Common myeloid progenitor, CD34-positive (primary cell): ENCODE results near the gene RXFP2.

Experiments used
- CTCF ChIA-PET: fragments of 350-600 bp; sonication (Branson Sonifier 250); formaldehyde crosslinking; loops from one replicate; lab custom pipeline; 2021; ENCODE audit warnings: antibody characterized with exemption; lab: Charles Lee
- POLR2A ChIA-PET: fragments of 350-600 bp; sonication (Branson Sonifier 250); formaldehyde crosslinking; loops from one replicate; lab custom pipeline; 2021; ENCODE audit warnings: antibody characterized with exemption; lab: Charles Lee
- DNase-seq, 3 donors: peaks; one replicate each; pipeline versions ENCODE4 v3.0.0 to v3.0.0-alpha.2; 2013
- H3K27ac ChIP-seq, 2 experiments: 1 replicate in 1 of 2; 2 replicates in 1 of 2; pipeline ENCODE4 v1.7.0; 2013; ENCODE audit warnings: inconsistent platforms in 2 of 2, low read length in 2 of 2, mild to moderate bottlenecking in 2 of 2, low read depth in 1 of 2, moderate library complexity in 1 of 2; ENCODE audit not compliant: severe bottlenecking in 2 of 2, insufficient read depth in 1 of 2, poor library complexity in 1 of 2
- H3K27me3 ChIP-seq, 5 experiments: replicated peaks in 2 of 5; 1 replicate in 3 of 5; 2 replicates in 2 of 5; pipeline versions ENCODE4 v1.6.1 to v1.7.0; 2013; ENCODE audit warnings: low read length in 4 of 5, mild to moderate bottlenecking in 2 of 5, moderate library complexity in 2 of 5, inconsistent platforms in 1 of 5; ENCODE audit not compliant: insufficient read depth in 5 of 5, control insufficient read depth in 4 of 5
- H3K36me3 ChIP-seq, 4 experiments: 1 replicate in 2 of 4; 2 replicates in 2 of 4; pipeline versions ENCODE4 v1.6.1 to v1.7.0; 2013; ENCODE audit warnings: low read length in 3 of 4, control low read depth in 1 of 4, mild to moderate bottlenecking in 1 of 4; ENCODE audit not compliant: control insufficient read depth in 4 of 4, insufficient read depth in 4 of 4
- H3K4me1 ChIP-seq, 4 experiments: 1 replicate in 3 of 4; 2 replicates in 1 of 4; pipeline versions ENCODE4 v1.6.1 to v1.7.1; 2013; ENCODE audit warnings: low read length in 3 of 4, mild to moderate bottlenecking in 3 of 4, control low read depth in 1 of 4, inconsistent platforms in 1 of 4, moderate library complexity in 1 of 4; ENCODE audit not compliant: control insufficient read depth in 4 of 4, insufficient read depth in 4 of 4; ENCODE audit errors: control extremely low read depth in 1 of 4
- H3K4me3 ChIP-seq, 7 experiments: 1 replicate in 4 of 7; 2 replicates in 3 of 7; pipeline versions ENCODE4 v1.5.1 to v1.7.0; 2013; ENCODE audit warnings: mild to moderate bottlenecking in 7 of 7, low read length in 6 of 7, moderate library complexity in 6 of 7, inconsistent platforms in 2 of 7, low read depth in 2 of 7, control low read depth in 1 of 7; ENCODE audit not compliant: insufficient read depth in 4 of 7, control insufficient read depth in 1 of 7; ENCODE audit errors: extremely low read depth in 1 of 7
- H3K9me3 ChIP-seq, 5 experiments: 1 replicate in 4 of 5; 2 replicates in 1 of 5; pipeline versions ENCODE4 v1.6.1 to v1.7.1; 2013; ENCODE audit warnings: low read length in 4 of 5, mild to moderate bottlenecking in 2 of 5, inconsistent platforms in 1 of 5, low read depth in 1 of 5, moderate library complexity in 1 of 5; ENCODE audit not compliant: control insufficient read depth in 4 of 5, insufficient read depth in 2 of 5; ENCODE audit errors: control extremely low read depth in 1 of 5
- WGBS: methylation state at CpG from one replicate; pipeline ENCODE4 v1.1.5; 2013; ENCODE audit not compliant: insufficient coverage; 5-methylcytosine and 5-hydroxymethylcytosine counted together

Gene RXFP2

GRCh38 chr13:31765138-31765785 lies 25.9 kb downstream of the RXFP2 start:
- no peak for DNase-seq
- ChIA-PET POLR2A (interaction anchor here (0.6 kb wide), 1 partner anchor 516 kb away, joined by 4 read pairs; no protein-coding TSS in a partner anchor), CTCF (no interaction called here)
- WGBS, result no CpG with 5 or more reads among the region's 2 CpGs
- Histone ChIP-seq H3K27me3 (no peaks in the 10 kb centered on the region), H3K36me3 (no peaks in the 10 kb centered on the region), H3K4me3 (no peak overlapping the region), H3K4me1 (no peaks in the 10 kb centered on the region), H3K27ac (no peak overlapping the region), H3K9me3 (no peaks in the 10 kb centered on the region)

GRCh38 chr13:31767175-31767900 lies 28.0 kb downstream of the RXFP2 start:
- Histone ChIP-seq H3K27me3 (no peaks in the 10 kb centered on the region), H3K4me3 (no peak overlapping the region), H3K9me3 (no peaks in the 10 kb centered on the region), H3K36me3 (no peaks in the 10 kb centered on the region), H3K4me1 (no peaks in the 10 kb centered on the region), H3K27ac (no peak overlapping the region)
- 60% methylated on average over 1 of the region's 4 CpGs for WGBS
- POLR2A ChIA-PET, result no interaction called here
- CTCF ChIA-PET, result no interaction called here
- no peak for DNase-seq

- ChIA-PET CTCF (interaction anchor here (1.1 kb wide), 1 partner anchor 15 kb away, joined by 3 read pairs; no protein-coding TSS in a partner anchor), POLR2A (no interaction called here)
- Histone ChIP-seq H3K27me3 (no peaks in the 10 kb centered on the region), H3K4me3 (no peak overlapping the region), H3K27ac (no peak overlapping the region), H3K4me1 (peaks cover 0 to 2% (median 0%) of the 10 kb centered on the region in 4 experiments), H3K9me3 (no peaks in the 10 kb centered on the region), H3K36me3 (no peaks in the 10 kb centered on the region)
- WGBS, result 88% methylated on average over 1 of the region's 1 CpG
- no peak for DNase-seq
These were observed 29.0 kb downstream of the RXFP2 start for GRCh38 chr13:31768351-31768750.

GRCh38 chr13:31769575-31769974 lies 30.2 kb downstream of the RXFP2 start:
- Histone ChIP-seq H3K27me3 (no peaks in the 10 kb centered on the region), H3K27ac (no peak overlapping the region), H3K4me1 (peaks cover 0 to 5% (median 0%) of the 10 kb centered on the region in 4 experiments), H3K36me3 (no peaks in the 10 kb centered on the region), H3K4me3 (no peak overlapping the region), H3K9me3 (no peaks in the 10 kb centered on the region)
- ChIA-PET POLR2A (no interaction called here), CTCF (no interaction called here)
- DNase-seq, result no peak
- WGBS, result no CpG with 5 or more reads among the region's 4 CpGs

GRCh38 chr13:31772231-31772630 lies 32.9 kb downstream of the RXFP2 start:
- H3K9me3 ChIP-seq, result no peaks in the 10 kb centered on the region
- H3K36me3 ChIP-seq, result no peaks in the 10 kb centered on the region
- H3K27me3 ChIP-seq, result no peaks in the 10 kb centered on the region
- ChIA-PET POLR2A (no interaction called here), CTCF (no interaction called here)
- peaks cover 0 to 5% (median 0%) of the 10 kb centered on the region in 4 experiments for H3K4me1 ChIP-seq
- WGBS, result 100% methylated on average over 2 of the region's 4 CpGs
- no peak for DNase-seq
- no peak overlapping the region for H3K27ac ChIP-seq
- H3K4me3 ChIP-seq, result no peak overlapping the region

- H3K27me3 ChIP-seq, result no peaks in the 10 kb centered on the region
- WGBS, result no CpG with 5 or more reads among the region's 4 CpGs
- no peak overlapping the region for H3K27ac ChIP-seq
- H3K4me3 ChIP-seq, result peak overlapping the region in 3 of 7 experiments; percentile 12 to 26 (median 23)
- H3K36me3 ChIP-seq, result no peaks in the 10 kb centered on the region
- ChIA-PET CTCF (no interaction called here), POLR2A (no interaction called here)
- H3K4me1 ChIP-seq, result peaks cover 0 to 5% (median 0%) of the 10 kb centered on the region in 4 experiments
- DNase-seq, result peak in 2 of 3 donors; percentile 9 to 37
- no peaks in the 10 kb centered on the region for H3K9me3 ChIP-seq
These were observed 34.2 kb downstream of the RXFP2 start for GRCh38 chr13:31773538-31773937.

GRCh38 chr13:31774186-31774750 lies 34.9 kb downstream of the RXFP2 start:
- Histone ChIP-seq H3K9me3 (no peaks in the 10 kb centered on the region), H3K27me3 (no peaks in the 10 kb centered on the region), H3K27ac (no peak overlapping the region), H3K4me3 (no peak overlapping the region), H3K4me1 (peaks cover 0 to 5% (median 0%) of the 10 kb centered on the region in 4 experiments), H3K36me3 (no peaks in the 10 kb centered on the region)
- ChIA-PET POLR2A (no interaction called here), CTCF (no interaction called here)
- DNase-seq, result no peak
- WGBS, result 100% methylated on average over 5 of the region's 5 CpGs
